Right kidney (tissue), 1 donor: Measurements from ENCODE around the gene BCO1.

Experiments used
- DNase-seq: peaks from one replicate; pipeline ENCODE4 v3.0.0-alpha.2; 2016

The BCO1 gene

GRCh38 chr16:81275795-81276194, 37.3 kb downstream of the BCO1 start:
- no peak for DNase-seq

DNA sequence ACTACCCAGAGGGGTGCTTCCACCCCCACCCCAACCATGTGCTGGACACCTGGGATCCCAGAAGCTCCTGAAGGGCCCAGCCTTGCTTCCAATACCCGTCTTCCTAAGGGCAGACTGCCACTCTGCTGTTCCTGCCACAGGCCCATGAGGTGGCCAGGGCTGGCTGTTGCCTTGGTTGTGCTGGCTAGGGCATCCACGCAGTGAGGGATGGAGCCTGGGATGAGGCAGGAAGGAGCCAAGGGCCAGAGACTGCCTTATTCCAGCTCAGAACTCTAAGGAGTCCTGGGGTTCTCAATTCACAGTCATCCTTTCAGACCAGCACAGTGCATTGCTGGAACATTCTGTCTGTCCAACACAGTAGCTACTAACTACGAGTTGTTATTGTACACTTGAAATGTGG, 37.8 kb downstream of the BCO1 start:
- DNase-seq = no peak

DNA sequence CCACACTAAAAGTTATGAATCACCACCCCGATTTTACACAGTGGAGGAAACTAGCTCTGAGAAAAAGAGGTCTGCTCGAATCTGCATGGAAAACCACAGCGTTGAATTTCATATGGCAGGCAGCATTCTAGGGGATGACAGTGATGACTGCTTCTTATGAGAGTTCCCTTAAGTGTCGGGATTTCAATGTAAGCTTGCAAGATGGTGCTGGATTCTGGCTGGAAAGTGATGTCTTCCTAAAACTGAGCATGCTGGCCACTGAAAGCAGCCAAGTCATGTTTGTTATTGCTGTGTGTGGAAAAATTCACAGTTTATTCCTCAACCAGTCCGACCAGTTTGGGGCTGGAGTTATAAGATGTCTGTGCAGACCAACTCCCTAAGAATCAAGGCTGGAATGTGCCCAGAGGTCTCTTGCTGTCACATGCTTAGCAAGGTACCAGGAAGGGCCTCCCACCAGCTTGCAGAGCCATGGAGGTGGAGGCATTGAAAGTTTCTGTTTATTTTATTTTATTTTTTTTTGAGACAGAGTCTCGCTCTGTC, 39.1 kb downstream of the BCO1 start:
- no peak for DNase-seq

DNA sequence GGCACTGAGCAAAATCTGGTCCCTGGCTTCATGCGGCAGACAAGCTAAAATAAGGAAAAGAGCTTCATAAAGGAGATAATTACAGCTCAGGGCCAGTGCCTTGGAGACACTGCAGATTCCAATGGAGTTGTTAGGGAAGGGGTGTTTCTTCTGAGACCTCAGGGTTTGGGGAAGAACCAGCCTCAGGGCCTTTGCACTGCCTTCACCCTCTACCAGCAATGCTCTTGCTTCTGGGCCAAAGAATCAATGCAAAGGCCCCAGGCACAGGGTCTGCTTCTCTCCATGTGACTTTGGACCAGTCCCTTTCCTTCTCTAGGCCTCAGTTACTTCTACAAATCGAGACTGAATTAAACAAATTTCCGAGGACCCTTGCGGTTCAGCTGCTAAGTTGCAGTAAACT, 40.0 kb downstream of the BCO1 start:
- DNase-seq = no peak

DNA sequence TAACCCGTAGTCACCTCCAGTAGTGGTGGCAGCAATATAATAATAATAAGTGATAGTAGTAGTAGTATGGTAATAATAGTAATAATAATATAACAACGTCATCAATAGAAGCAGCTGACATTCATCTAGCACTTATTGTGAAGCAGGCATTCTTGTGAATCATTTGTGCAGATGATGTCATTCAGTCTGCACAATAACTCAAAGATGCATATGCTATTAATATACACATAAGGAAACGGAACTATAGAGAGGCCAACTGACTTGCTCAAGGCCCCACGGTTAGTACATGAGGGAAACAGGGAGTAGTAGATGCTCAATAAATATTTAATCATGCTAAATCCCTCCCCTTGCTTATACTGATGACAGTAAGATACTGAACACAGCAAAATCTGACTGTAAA, 40.9 kb downstream of the BCO1 start:
- no peak for DNase-seq

DNA sequence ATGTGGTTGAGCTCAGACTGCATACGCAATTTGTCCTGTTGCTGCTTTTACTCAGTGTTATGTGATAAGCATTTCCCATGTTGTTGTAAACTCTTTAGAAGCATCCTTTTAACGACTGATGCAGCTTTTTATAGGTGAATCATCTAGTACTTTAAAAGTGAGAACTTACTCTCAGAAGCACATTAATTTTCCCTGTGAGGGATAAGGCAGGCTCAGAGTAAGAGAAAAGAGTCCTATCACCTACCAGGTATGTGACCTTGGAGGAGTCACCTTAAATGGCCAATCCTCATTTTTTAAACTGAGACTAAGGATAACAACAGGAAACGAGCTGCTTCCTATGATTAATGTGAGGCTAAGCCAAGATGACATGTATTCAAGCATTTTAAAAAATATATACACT, 41.9 kb downstream of the BCO1 start:
- DNase-seq = no peak

GRCh38 chr16:81283044-81283443, 44.6 kb downstream of the BCO1 start:
- no peak for DNase-seq

DNA sequence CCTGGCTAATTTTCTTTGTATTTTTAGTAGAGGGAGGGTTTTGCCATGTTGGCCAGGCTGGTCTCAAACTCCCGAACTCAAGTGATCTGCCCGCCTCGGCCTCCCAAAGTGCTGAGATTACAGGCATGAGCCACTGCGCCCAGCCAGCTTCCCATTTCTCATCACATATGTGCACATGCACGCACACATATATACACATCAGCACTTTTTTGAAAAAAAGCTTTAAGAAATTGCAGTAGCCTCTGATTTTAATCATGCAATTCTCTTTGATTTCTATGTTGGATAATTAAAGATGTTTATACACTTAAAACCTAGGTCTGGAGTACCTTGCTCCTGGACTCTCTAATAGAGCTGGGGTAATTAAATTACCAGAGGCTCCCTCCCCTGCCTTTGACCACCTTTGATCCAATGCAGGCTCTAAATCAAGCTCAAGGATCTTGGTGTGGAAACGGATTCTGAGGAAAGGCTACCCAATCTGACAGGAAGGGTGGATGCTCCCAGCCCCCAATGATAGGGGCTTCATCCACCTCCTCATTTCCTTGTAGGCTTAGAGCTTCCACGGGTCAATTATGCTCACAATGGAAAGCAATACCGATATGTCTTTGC, 46.6 kb downstream of the BCO1 start:
- DNase-seq = no peak

- no peak for DNase-seq
These were observed 47.7 kb downstream of the BCO1 start for GRCh38 chr16:81286190-81286589.

- no peak for DNase-seq
These were observed 52.6 kb downstream of the BCO1 start for GRCh38 chr16:81291117-81291516.

- no peak for DNase-seq
These were observed 54.4 kb downstream of the BCO1 start for GRCh38 chr16:81292936-81293335.

DNA sequence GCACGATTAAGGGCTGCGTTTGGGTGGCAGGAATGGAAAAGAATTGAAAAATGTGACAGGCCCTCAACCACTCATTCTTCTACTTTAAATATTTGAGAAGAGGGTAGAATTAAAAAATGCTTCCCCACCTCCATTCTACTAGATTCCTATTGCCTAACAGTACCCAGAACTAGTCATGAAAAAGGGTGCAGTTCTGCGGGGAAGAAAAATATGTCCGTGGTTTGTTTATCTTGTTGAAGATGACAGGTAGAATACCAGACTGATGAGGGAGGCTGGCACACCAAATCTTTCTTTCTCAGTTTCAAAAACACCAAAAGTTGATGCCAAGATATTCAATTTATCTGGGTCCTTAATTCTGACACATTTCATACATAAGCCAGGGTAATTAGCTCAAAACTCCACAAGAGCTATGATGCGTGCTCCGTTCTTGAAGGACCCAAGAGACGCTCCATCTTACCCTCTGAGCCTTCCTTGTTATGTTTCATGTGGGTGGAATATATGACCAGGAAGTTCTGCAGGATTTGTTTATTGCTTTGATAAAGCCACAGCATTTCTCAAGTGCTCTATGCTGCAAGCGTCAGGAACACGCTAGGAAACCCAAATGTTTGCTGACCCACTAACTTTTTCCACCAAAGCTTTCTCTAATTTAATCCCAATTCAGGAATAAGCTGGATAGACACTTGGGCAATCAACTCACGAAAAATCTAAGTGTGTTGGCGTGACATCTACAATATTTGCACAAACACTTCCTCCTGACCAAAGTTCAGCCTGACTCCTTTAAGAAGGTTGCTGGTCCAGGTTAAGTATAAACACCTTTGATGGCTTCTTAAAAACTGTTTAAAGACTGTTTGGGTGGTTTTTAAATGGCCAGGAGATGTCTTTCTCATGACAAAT, 55.7 kb downstream of the BCO1 start:
- DNase-seq = no peak

GRCh38 chr16:81296631-81297030, 58.1 kb downstream of the BCO1 start:
- DNase-seq = no peak

GRCh38 chr16:81307770-81308169, 69.3 kb downstream of the BCO1 start:
- no peak for DNase-seq

GRCh38 chr16:81310045-81310644, 71.7 kb downstream of the BCO1 start:
- no peak for DNase-seq

GRCh38 chr16:81311762-81312161, 73.3 kb downstream of the BCO1 start:
- DNase-seq = no peak

GRCh38 chr16:81313701-81314602, 75.5 kb downstream of the BCO1 start:
- DNase-seq = peak; percentile 9

DNA sequence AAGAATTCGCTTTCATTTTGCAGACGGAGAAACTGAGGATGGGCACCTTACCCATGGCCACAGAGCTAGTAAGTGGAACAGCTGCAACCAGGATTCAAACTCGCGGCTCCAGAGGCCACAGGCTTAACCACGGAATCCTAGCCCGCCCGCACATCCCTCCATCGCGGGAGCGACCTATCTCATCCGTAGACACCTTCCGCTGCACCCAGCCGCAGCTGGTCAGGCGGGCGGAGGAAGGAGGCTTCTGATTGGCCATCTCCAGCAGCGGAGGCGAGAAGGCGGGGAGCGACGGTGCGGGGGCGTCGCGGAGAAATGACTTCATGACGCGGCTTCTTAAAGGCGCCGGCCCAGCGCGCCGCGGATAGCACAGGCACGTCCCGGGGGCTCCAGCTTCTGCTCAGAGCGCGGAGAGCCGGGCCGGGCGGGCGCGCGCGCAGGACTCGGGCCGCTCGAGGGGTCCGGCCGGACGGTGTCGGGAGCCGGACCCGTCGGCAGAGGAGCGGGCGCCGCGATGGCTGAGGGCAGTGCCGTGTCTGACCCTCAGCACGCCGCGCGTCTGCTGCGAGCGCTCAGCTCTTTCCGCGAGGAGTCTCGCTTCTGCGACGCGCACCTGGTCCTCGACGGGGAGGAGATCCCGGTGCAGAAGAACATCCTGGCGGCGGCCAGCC, 76.2 kb downstream of the BCO1 start, which contains the start of gene GAN:
Gene GAN (plus strand): TSS at position 360 of the 668 bp plus-strand sequence. CDS start 152 bp downstream, at position 512.
- peak; percentile 97 for DNase-seq

GRCh38 chr16:81315271-81316175, 77.0 kb downstream of the BCO1 start:
- DNase-seq = peak; percentile 80

- DNase-seq = no peak
These were observed 77.6 kb downstream of the BCO1 start for GRCh38 chr16:81316176-81316496.

DNA sequence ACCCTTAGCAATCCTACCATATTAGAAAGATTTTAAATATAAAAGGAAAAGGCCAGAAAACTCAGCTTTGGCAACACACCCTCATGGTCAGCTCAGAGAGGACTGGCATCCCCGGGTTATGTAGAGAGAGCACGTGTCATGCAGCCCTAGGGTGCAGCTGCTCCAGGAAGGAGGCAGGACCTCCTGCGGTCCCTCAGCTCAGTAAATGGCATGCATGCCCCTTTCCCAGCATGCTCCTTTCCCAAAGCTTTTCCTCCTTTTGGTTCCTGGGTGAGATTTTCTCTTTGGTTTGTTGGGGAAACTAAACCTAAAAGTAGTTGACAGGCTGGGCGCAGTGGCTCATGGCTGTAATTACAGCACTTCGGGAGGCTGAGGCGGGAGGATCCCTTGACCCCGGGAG, 80.2 kb downstream of the BCO1 start:
- DNase-seq = no peak
